Liver (tissue), 3 donors: ENCODE data around the gene CYP2B6.

Source experiments
- ATF3 ChIP-seq: IDR thresholded peaks from 2 replicates; pipeline ENCODE4 v1.6.1; 2016; ENCODE audit warnings: antibody characterized with exemption
- CTCF ChIP-seq: fragments of 150-350 bp; IDR thresholded peaks from 2 replicates; pipeline ENCODE4 v1.5.1; 2017; ENCODE audit warnings: improper control_type of control experiment, low read depth, low read length; ENCODE audit not compliant: missing input control
- EGR1 ChIP-seq, 2 donors: IDR thresholded peaks; 2 replicates each; pipeline ENCODE4 v1.6.1; 2016 to 2018; ENCODE audit warnings: antibody characterized with exemption in 2 of 2, low read depth in 2 of 2
- FOXA1 ChIP-seq: IDR thresholded peaks from 2 replicates; pipeline ENCODE4 v1.6.1; 2016; ENCODE audit warnings: antibody characterized with exemption
- JUND ChIP-seq, 2 donors: IDR thresholded peaks; 2 replicates each; pipeline ENCODE4 v1.6.1; 2016; ENCODE audit warnings: antibody characterized with exemption in 2 of 2
- RAD21 ChIP-seq, 2 donors: IDR thresholded peaks; 2 replicates each; pipeline ENCODE4 v1.6.1; 2016; ENCODE audit warnings: antibody characterized with exemption in 2 of 2, mild to moderate bottlenecking in 2 of 2
- SP1 ChIP-seq: IDR thresholded peaks from 2 replicates; pipeline ENCODE4 v1.6.1; 2018; ENCODE audit warnings: antibody characterized with exemption, mild to moderate bottlenecking
- TAF1 ChIP-seq: conservative IDR thresholded peaks from 2 replicates; pipeline ENCODE4 v1.6.1; 2016; ENCODE audit warnings: antibody characterized with exemption, mild to moderate bottlenecking
- YY1 ChIP-seq: IDR thresholded peaks from 2 replicates; pipeline ENCODE4 v1.6.1; 2016; ENCODE audit warnings: antibody characterized with exemption, mild to moderate bottlenecking
- TF ChIP-seq, protein P1 (sequence below): IDR thresholded peaks from 2 replicates; pipeline ENCODE4 v1.6.1; 2016; ENCODE audit warnings: antibody characterized with exemption, mild to moderate bottlenecking
- TF ChIP-seq, protein P2 (sequence below): IDR thresholded peaks from 2 replicates; pipeline ENCODE4 v1.6.1; 2016; ENCODE audit warnings: antibody characterized with exemption
- donor health status: healthy.
- donor health status: healthy.

DNA sequence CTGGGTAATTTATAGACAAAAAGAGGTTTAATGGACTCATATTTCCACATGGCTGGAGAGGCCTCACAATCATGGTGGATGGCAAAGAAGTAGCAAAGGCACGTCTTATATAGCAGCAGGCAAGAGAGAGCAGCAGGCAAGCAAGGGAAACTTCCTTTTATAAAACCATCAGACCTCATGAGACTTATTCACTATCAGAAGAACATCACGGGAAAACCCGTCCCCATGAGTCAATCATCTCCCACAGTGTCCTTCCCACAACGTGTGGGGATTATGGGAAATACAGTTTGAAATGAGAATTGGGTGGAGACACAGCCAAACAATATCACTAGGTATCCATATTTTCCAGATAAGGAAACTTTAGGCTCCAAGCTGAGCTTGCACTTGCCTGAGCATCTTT lies 9.5 kb upstream of the CYP2B6 start:
- TF ChIP-seq CTCF (no peak), YY1 (no peak), RAD21 (IDR thresholded peaks at IDR 0.05) (no peak), ATF3 (no peak), SP1 (no peak), TAF1 (no peak), EGR1 (IDR thresholded peaks at IDR 0.05; ENCODE audit: low read depth in 2 of 2) (no peak), JUND (IDR thresholded peaks at IDR 0.05) (no peak), FOXA1 (no peak)
- TF ChIP-seq, protein P1, sequence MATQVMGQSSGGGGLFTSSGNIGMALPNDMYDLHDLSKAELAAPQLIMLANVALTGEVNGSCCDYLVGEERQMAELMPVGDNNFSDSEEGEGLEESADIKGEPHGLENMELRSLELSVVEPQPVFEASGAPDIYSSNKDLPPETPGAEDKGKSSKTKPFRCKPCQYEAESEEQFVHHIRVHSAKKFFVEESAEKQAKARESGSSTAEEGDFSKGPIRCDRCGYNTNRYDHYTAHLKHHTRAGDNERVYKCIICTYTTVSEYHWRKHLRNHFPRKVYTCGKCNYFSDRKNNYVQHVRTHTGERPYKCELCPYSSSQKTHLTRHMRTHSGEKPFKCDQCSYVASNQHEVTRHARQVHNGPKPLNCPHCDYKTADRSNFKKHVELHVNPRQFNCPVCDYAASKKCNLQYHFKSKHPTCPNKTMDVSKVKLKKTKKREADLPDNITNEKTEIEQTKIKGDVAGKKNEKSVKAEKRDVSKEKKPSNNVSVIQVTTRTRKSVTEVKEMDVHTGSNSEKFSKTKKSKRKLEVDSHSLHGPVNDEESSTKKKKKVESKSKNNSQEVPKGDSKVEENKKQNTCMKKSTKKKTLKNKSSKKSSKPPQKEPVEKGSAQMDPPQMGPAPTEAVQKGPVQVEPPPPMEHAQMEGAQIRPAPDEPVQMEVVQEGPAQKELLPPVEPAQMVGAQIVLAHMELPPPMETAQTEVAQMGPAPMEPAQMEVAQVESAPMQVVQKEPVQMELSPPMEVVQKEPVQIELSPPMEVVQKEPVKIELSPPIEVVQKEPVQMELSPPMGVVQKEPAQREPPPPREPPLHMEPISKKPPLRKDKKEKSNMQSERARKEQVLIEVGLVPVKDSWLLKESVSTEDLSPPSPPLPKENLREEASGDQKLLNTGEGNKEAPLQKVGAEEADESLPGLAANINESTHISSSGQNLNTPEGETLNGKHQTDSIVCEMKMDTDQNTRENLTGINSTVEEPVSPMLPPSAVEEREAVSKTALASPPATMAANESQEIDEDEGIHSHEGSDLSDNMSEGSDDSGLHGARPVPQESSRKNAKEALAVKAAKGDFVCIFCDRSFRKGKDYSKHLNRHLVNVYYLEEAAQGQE: no peak
- TF ChIP-seq, protein P2, sequence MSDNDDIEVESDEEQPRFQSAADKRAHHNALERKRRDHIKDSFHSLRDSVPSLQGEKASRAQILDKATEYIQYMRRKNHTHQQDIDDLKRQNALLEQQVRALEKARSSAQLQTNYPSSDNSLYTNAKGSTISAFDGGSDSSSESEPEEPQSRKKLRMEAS: no peak
